Endothelial cell of umbilical vein (primary cell): ENCODE results near the gene POP5. TPM values are rescaled to one million over a fixed set of nuclear protein-coding genes. Genes with fewer than 3 reads are reported as not detected.

ENCODE experiments used
- BruUV-seq: library from RNA; stranded (reverse); fragments of 400-500 nt; replicated peaks from 2 replicates; lab custom pipeline; 2021; lab: Mats Ljungman, UMichigan
- CTCF ChIA-PET: fragments of 300-600, 350-600 bp; sonication (Branson Sonifier 250); formaldehyde crosslinking; loops from one replicate; lab custom pipeline; 2021; ENCODE audit warnings: antibody characterized with exemption, inconsistent platforms; lab: Charles Lee
- POLR2A ChIA-PET: fragments of 300-600, 350-600 bp; sonication (Branson Sonifier 250); formaldehyde crosslinking; loops from one replicate; lab custom pipeline; 2021; ENCODE audit warnings: antibody characterized with exemption, inconsistent platforms; lab: Charles Lee
- DNase-seq: peaks from one replicate; pipeline ENCODE4 v3.0.0-alpha.2; 2011; ENCODE audit warnings: low read depth, low spot score
- FAIRE-seq: peaks from 2 replicates; lab custom pipeline; 2011; peaks lifted over from hg19 to GRCh38; lab: Jason Lieb, UNC
- H2AFZ ChIP-seq: 2 replicates; pipeline ENCODE4 v1.6.0; 2012; ENCODE audit warnings: low read depth, low read length, control low read depth, inconsistent platforms
- H3K27ac ChIP-seq: 2 replicates; pipeline ENCODE4 v1.5.1; 2011; ENCODE audit warnings: low read depth, mild to moderate bottlenecking, control low read depth, low read length, moderate library complexity; ENCODE audit not compliant: insufficient read depth
- H3K27me3 ChIP-seq, 2 experiments: 2 replicates each; pipeline versions ENCODE4 v1.6.0 to v1.6.1; 2011; ENCODE audit warnings: low read length in 2 of 2, mixed read lengths in 1 of 2; ENCODE audit not compliant: control insufficient read depth in 2 of 2, insufficient read depth in 2 of 2
- H3K36me3 ChIP-seq, 2 experiments: 2 replicates in 1 of 2; 3 replicates in 1 of 2; pipeline ENCODE4 v1.5.1; 2011; ENCODE audit warnings: low read length in 2 of 2, mild to moderate bottlenecking in 1 of 2, moderate library complexity in 1 of 2; ENCODE audit not compliant: control insufficient read depth in 2 of 2, insufficient read depth in 2 of 2; ENCODE audit errors: extremely low read depth in 1 of 2
- H3K4me1 ChIP-seq: 3 replicates; pipeline ENCODE4 v1.5.1; 2011; ENCODE audit warnings: mild to moderate bottlenecking, low read length; ENCODE audit not compliant: control insufficient read depth, insufficient read depth; ENCODE audit errors: extremely low read depth
- H3K4me2 ChIP-seq: 2 replicates; pipeline ENCODE4 v1.6.1; 2011; ENCODE audit warnings: low read length, control low read depth, mixed read lengths; ENCODE audit not compliant: insufficient read depth
- H3K4me3 ChIP-seq, 3 experiments: fragments of 200-600 bp in 1 of 3; sonication (generic), shearing (Covaris generic) in 1 of 3; replicated peaks in 1 of 3; 2 replicates each; pipeline ENCODE4 v1.5.1; 2011 to 2016; ENCODE audit warnings: control low read depth in 3 of 3, low read length in 3 of 3, mild to moderate bottlenecking in 2 of 3, inconsistent platforms in 1 of 3, low read depth in 1 of 3, moderate library complexity in 1 of 3; ENCODE audit not compliant: insufficient read depth in 1 of 3
- H3K79me2 ChIP-seq: 2 replicates; pipeline ENCODE4 v1.6.0; 2012; ENCODE audit warnings: low read length, inconsistent platforms; ENCODE audit not compliant: control insufficient read depth, insufficient read depth
- H3K9ac ChIP-seq: replicated peaks from 2 replicates; pipeline ENCODE3; 2011; ENCODE audit warnings: low read length, control low read depth; ENCODE audit not compliant: insufficient read depth; ENCODE audit errors: extremely low read depth
- H3K9me1 ChIP-seq: replicated peaks from 3 replicates; pipeline ENCODE4 v1.6.0; 2011; ENCODE audit warnings: mild to moderate bottlenecking, low read length; ENCODE audit not compliant: control insufficient read depth, insufficient read depth; ENCODE audit errors: extremely low read depth
- H3K9me3 ChIP-seq: replicated peaks from 2 replicates; pipeline ENCODE4 v1.5.1; 2012; ENCODE audit warnings: low read length, inconsistent platforms; ENCODE audit not compliant: control insufficient read depth, insufficient read depth
- H4K20me1 ChIP-seq: replicated peaks from 2 replicates; pipeline ENCODE3; 2011; ENCODE audit warnings: mild to moderate bottlenecking, low read length; ENCODE audit not compliant: control insufficient read depth, insufficient read depth; ENCODE audit errors: extremely low read depth
- EZH2 ChIP-seq: IDR thresholded peaks from 2 replicates; pipeline ENCODE4 v1.6.1; 2012; ENCODE audit warnings: borderline replicate concordance, low read depth, mild to moderate bottlenecking, moderate library complexity, low read length, inconsistent platforms; ENCODE audit not compliant: severe bottlenecking
- FOS ChIP-seq: IDR thresholded peaks from 2 replicates; pipeline ENCODE4 v1.6.1; 2011; ENCODE audit warnings: mild to moderate bottlenecking, low read length, moderate library complexity, borderline replicate concordance; ENCODE audit not compliant: insufficient read depth
- GATA2 ChIP-seq: IDR thresholded peaks from 2 replicates; pipeline ENCODE4 v1.7.0; 2011; ENCODE audit warnings: low read depth, mild to moderate bottlenecking, moderate library complexity, mixed read lengths, low read length; ENCODE audit not compliant: insufficient read length, insufficient read depth
- JUN ChIP-seq: IDR thresholded peaks from 2 replicates; pipeline ENCODE4 v1.6.1; 2011; ENCODE audit warnings: borderline replicate concordance, low read depth; ENCODE audit not compliant: insufficient read length, insufficient read depth
- MYC ChIP-seq: IDR thresholded peaks from one replicate; pipeline ENCODE4 v1.6.1; 2011; ENCODE audit warnings: mild to moderate bottlenecking, low read depth, low read length
- POLR2A ChIP-seq: IDR thresholded peaks from 2 replicates; pipeline ENCODE4 v1.6.1; 2012; ENCODE audit warnings: low read depth, mild to moderate bottlenecking, control low read depth, low read length
- dilution Hi-C: fragments of 300-500 bp; cut with MboI; formaldehyde crosslinking; loops from one replicate; pipeline ENCODE4 v1.15.0; 2019; ENCODE audit warnings: low sequenced_read_pairs; ENCODE audit not compliant: extremely low pct_ligation_motif_present
- intact Hi-C: fragments of 100-400 bp; cut with micrococcal nuclease; formaldehyde crosslinking; loops from one replicate; pipeline ENCODE4 v1.10.0; 2022
- polyA plus RNA-seq, 4 experiments: library from polyadenylated mRNA; depleted of rRNA in 3 of 4; stranded (reverse) in 3 of 4; unstranded in 1 of 4; fragments of >200 nt; gene quantifications; 2 replicates each; pipeline versions ENCODE4 v1.2.1 to v1.2.3, GENCODE V29; 2011 to 2012; ENCODE audit warnings: missing spikeins in 1 of 4
- total RNA-seq: library from RNA; stranded (reverse); gene quantifications from 2 replicates; pipeline ENCODE4 v1.2.3, GENCODE V29; 2021
- TF ChIP-seq, protein P1 (sequence below): IDR thresholded peaks from 2 replicates; pipeline ENCODE4 v1.6.1; 2011; ENCODE audit not compliant: insufficient read depth, insufficient read length
- TF ChIP-seq, protein P2 (sequence below), 2 donors: IDR thresholded peaks; 1 replicate in 1 of 2; 2 replicates in 1 of 2; pipeline ENCODE4 v1.5.1; 2011; ENCODE audit warnings: low read length in 2 of 2, mild to moderate bottlenecking in 2 of 2, moderate library complexity in 2 of 2, control low read depth in 1 of 2, inconsistent platforms in 1 of 2, low read depth in 1 of 2; ENCODE audit not compliant: insufficient read depth in 1 of 2; ENCODE audit errors: extremely low read depth in 1 of 2

POP5 gene
- total and polyA plus RNA-seq, 2 donors (not counting 3 experiments of a cell fraction or from before 2014, with no cell fraction given), result 25.7 to 60.2 TPM

DNA sequence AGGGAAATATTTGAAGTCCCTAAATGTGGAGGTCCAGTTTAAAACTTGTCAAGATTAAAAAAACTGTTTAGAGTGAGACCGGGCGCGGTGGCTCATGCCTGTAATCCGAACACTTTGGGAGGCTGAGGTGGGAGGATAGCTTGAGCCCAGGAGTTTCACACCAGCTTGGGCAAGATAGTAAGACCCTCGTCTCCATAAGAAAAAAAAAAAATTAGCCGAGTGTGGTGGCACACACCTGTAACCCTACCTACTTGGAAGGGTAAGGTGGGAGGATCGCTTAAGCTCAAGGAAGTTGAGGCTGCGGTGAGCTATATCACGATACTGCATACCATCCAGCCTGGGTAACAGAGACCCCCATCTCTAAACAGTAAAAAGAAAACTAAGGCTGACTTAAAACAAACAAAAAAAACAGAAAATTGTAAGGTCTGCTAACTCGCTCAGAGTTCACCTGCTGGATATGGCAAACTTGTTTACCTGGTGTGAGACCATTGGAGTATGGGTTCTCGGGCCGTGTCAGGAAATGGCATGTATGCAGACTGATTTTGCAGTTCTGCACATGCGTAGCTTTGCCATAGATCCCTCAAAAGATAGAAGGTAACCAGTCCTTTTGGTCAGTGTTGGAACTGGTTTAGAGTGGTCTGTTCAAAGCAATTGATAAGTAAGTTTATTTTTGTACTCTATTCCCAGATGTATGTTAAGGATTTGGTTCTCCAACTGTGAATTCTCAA lies 45.0 kb downstream of the POP5 start:
- H3K9me3 ChIP-seq, result no peaks in the 10 kb centered on the region
- H3K36me3 ChIP-seq, result no peaks in the 10 kb centered on the region
- H3K4me1 ChIP-seq, result peaks cover 52% of the 10 kb centered on the region
- H3K9ac ChIP-seq, result peak overlapping the region; percentile 63
- DNase-seq (peak; percentile 39), FAIRE-seq (peak; percentile 38)
- H3K4me2 ChIP-seq, result peak overlapping the region; percentile 100
- no peaks in the 10 kb centered on the region for H3K9me1 ChIP-seq
- H2AFZ ChIP-seq, result no peak overlapping the region
- peaks cover 70% of the 10 kb centered on the region for H3K79me2 ChIP-seq
- H4K20me1 ChIP-seq, result peaks cover 18% of the 10 kb centered on the region
- no peaks in the 10 kb centered on the region for H3K27me3 ChIP-seq
- TF ChIP-seq EZH2, result no peak
- TF ChIP-seq GATA2, result peak; percentile 60
- BruUV-seq, result no TSS peak
- no peak overlapping the region for H3K27ac ChIP-seq
- POLR2A ChIA-PET, result no interaction called here
- dilution Hi-C loops (no loop called here), intact Hi-C loops (no loop called here)
- H3K4me3 ChIP-seq, result peak overlapping the region; percentile 40 to 83 (median 69)
- CTCF ChIA-PET, result no interaction called here

DNA sequence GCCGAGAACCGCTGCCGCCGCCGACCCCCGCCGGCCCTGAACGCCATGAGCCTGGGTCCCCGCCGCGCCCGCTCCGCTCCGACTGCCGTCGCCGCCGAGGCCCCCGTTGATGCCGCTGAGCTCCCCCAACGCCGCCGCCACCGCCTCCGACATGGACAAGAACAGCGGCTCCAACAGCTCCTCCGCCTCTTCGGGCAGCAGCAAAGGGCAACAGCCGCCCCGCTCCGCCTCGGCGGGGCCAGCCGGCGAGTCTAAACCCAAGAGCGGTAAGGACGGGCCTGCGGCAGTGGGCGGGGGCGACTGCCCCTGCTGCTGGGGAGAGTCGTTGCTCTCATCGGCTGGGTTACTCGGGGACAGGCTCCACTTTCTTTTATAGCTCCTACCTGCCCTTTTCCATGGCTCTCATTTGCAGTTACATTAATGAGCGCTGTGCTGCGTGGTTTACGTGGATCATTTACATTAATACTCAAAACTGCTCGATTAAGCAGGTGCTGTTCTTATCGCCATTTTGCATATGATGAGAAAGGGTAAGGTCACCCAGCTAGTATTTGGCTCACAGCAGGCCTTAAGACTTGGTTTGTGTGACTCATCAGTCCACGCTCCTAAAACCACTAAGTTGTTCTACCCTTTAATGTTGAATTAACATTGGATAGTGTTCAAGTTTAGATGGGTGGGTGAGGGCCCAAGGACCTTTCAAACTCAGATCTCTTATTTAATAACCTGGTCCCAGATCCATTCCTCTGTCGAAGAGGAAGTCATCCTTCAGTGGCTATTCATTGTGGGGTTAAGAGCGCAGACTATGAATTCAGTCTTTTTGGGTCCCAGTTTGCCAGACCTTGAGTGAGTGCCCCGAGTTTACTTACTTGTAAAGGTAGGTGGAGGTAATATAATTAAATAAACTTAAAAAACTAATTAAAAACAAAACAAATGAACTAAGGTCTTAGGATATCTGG lies 46.2 kb downstream of the POP5 start:
- ChIA-PET CTCF (interaction anchor here (1.2 to 1.4 kb wide), 2 partner anchors 27 to 30 kb away, joined by 3 read pairs; no protein-coding TSS in a partner anchor), POLR2A (no interaction called here)
- peaks cover 58% of the 10 kb centered on the region for H3K79me2 ChIP-seq
- H3K27ac ChIP-seq, result peak overlapping the region; percentile 52
- H3K27me3 ChIP-seq, result no peaks in the 10 kb centered on the region
- FAIRE-seq, result peak; percentile 81
- H2AFZ ChIP-seq, result peak overlapping the region; percentile 6
- dilution Hi-C loops (no loop called here), intact Hi-C loops (no loop called here)
- DNase-seq, result peak; percentile 81
- peak overlapping the region; percentile 63 for H3K9ac ChIP-seq
- TSS peak; percentile 43 for BruUV-seq
- no peaks in the 10 kb centered on the region for H3K9me1 ChIP-seq
- peaks cover 47% of the 10 kb centered on the region for H3K4me1 ChIP-seq
- peak overlapping the region; percentile 100 for H3K4me2 ChIP-seq
- peaks cover 14% of the 10 kb centered on the region for H4K20me1 ChIP-seq
- H3K36me3 ChIP-seq, result no peaks in the 10 kb centered on the region
- TF ChIP-seq FOS, result peak; percentile 79
- TF ChIP-seq POLR2A, result no peak
- TF ChIP-seq JUN, result peak; percentile 66
- TF ChIP-seq, protein P1, sequence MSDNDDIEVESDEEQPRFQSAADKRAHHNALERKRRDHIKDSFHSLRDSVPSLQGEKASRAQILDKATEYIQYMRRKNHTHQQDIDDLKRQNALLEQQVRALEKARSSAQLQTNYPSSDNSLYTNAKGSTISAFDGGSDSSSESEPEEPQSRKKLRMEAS, result no peak
- TF ChIP-seq MYC, result no peak
- TF ChIP-seq, protein P2, sequence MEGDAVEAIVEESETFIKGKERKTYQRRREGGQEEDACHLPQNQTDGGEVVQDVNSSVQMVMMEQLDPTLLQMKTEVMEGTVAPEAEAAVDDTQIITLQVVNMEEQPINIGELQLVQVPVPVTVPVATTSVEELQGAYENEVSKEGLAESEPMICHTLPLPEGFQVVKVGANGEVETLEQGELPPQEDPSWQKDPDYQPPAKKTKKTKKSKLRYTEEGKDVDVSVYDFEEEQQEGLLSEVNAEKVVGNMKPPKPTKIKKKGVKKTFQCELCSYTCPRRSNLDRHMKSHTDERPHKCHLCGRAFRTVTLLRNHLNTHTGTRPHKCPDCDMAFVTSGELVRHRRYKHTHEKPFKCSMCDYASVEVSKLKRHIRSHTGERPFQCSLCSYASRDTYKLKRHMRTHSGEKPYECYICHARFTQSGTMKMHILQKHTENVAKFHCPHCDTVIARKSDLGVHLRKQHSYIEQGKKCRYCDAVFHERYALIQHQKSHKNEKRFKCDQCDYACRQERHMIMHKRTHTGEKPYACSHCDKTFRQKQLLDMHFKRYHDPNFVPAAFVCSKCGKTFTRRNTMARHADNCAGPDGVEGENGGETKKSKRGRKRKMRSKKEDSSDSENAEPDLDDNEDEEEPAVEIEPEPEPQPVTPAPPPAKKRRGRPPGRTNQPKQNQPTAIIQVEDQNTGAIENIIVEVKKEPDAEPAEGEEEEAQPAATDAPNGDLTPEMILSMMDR (IDR thresholded peaks at IDR 0.05; ENCODE audit: extremely low read depth in 1 of 2, insufficient read depth in 1 of 2, low read depth in 1 of 2, low read length in 2 of 2), result peak in 1 of 2 donors; percentile 7
- H3K4me3 ChIP-seq, result peak overlapping the region; percentile 40 to 83 (median 69)
- H3K9me3 ChIP-seq, result no peaks in the 10 kb centered on the region
